Measurements from ENCODE around the gene KCNN4. TPM values are rescaled to one million over a fixed set of nuclear protein-coding genes. Genes with fewer than 3 reads are reported as not detected.
"Not testable (repeated sequence)": the region's sequence is repeated elsewhere in the genome, so short reads cannot be mapped to it uniquely, and the experiment has no call there.

KCNN4 gene
- total RNA-seq, 6 experiments from 2014 or later, result 0.53 to 3.1 (median 0.81) TPM

DNA sequence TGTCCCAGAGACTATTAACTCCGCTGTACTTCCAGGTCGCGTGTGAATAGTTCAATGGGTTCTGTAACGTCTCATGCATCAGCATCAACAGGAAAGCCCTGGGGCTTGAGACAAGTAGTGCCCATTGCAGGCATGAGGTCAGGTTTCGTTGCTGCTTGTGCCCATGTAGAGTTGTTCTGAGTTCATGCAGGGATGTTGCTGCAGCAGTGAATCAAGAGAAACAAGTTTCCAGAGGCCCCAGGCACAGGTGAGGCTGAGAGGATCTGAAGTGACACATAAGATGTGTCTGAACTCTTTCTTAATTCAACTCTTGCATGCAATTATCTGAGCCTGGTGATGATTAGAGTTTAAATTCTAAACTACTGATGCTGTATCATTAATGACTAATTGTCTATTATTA is 37.7 kb upstream of the KCNN4 start:
- peaks cover 12% of the 10 kb centered on the region for H3K27me3 Mint-ChIP-seq (ENCODE audit: insufficient read depth)
- H3K4me3 Mint-ChIP-seq, result no peak overlapping the region
- no peak overlapping the region for H3K27ac Mint-ChIP-seq

DNA sequence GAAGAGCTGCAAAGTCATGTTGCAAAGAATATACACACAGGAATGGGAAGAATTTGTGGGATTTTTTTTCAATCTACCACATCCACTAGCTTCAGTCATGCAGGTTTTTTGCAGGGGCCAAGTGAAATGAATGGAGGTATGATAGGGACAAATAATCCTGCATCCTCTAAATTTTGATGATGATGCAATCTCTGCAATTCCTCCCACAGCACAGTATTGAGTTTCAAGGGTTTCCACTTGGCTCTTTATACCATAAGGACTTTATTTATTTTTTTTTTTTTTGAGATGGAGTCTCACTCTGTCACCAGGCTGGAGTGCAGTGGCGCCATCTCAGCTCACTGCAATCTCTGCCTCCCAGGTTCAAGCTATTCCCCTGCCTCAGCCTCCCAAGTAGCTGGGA is 36.7 kb upstream of the KCNN4 start:
- not testable (repeated sequence) for H3K27ac Mint-ChIP-seq; H3K4me1 Mint-ChIP-seq (ENCODE audit: low read depth); H3K4me3 Mint-ChIP-seq; DNase-seq; H3K36me3 Mint-ChIP-seq (ENCODE audit: low read depth); H3K9me3 Mint-ChIP-seq
- peaks cover 12% of the 10 kb centered on the region for H3K27me3 Mint-ChIP-seq (ENCODE audit: insufficient read depth)

More for the DNA sequence above, 37.7 kb upstream of the KCNN4 start:
- Mint-ChIP-seq H3K4me1 (ENCODE audit: low read depth) (peaks cover 10% of the 10 kb centered on the region), H3K36me3 (ENCODE audit: low read depth) (peaks cover 8% of the 10 kb centered on the region), H3K9me3 (no peaks in the 10 kb centered on the region; the same call in 1 of the 2 replicates)
- no peak for DNase-seq
- TF ChIP-seq, protein P1, sequence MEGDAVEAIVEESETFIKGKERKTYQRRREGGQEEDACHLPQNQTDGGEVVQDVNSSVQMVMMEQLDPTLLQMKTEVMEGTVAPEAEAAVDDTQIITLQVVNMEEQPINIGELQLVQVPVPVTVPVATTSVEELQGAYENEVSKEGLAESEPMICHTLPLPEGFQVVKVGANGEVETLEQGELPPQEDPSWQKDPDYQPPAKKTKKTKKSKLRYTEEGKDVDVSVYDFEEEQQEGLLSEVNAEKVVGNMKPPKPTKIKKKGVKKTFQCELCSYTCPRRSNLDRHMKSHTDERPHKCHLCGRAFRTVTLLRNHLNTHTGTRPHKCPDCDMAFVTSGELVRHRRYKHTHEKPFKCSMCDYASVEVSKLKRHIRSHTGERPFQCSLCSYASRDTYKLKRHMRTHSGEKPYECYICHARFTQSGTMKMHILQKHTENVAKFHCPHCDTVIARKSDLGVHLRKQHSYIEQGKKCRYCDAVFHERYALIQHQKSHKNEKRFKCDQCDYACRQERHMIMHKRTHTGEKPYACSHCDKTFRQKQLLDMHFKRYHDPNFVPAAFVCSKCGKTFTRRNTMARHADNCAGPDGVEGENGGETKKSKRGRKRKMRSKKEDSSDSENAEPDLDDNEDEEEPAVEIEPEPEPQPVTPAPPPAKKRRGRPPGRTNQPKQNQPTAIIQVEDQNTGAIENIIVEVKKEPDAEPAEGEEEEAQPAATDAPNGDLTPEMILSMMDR (IDR thresholded peaks at IDR 0.05), result no peak

DNA sequence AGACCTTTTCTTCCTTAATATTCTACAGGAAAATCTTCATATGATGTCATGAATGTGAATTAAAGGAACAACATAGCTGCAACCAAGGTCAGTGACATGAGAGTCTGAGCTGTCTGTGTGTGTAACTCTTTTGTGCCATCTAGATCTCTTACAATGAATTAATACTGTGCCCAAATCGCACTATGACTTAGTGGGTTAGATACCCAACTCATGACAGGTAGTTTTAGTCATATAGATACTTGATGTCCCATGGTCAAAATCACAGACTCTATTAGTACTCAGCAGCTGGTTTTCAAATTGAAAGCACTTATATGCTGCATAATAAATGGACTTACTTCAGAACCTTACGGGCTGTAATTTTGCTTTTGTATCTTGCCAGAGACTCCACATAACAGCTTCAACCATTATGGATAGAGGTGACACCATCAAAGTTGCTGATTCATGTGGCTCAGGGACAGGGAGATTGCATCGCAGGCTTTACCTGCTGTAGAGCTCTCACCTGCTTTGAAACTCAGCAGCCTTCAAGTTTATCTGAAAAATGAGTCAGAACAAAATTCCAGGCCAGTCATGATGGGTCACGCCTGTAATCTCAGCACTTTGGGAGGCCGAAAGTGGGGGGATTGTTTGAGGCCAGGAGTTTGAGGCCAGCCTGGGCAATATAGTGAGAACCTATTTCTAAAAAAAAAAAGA is 34.0 kb upstream of the KCNN4 start:
- peaks cover 7% of the 10 kb centered on the region for H3K27me3 Mint-ChIP-seq (ENCODE audit: insufficient read depth)
- H3K4me1 Mint-ChIP-seq (ENCODE audit: low read depth), result no peaks in the 10 kb centered on the region; the same call in 1 of the 2 replicates
- no peaks in the 10 kb centered on the region; the same call in 1 of the 2 replicates for H3K9me3 Mint-ChIP-seq
- H3K4me3 Mint-ChIP-seq, result no peak overlapping the region
- no peak overlapping the region for H3K27ac Mint-ChIP-seq
- TF ChIP-seq, protein P1 (IDR thresholded peaks at IDR 0.05), result no peak
- no peak for DNase-seq
- H3K36me3 Mint-ChIP-seq (ENCODE audit: low read depth), result no peaks in the 10 kb centered on the region

DNA sequence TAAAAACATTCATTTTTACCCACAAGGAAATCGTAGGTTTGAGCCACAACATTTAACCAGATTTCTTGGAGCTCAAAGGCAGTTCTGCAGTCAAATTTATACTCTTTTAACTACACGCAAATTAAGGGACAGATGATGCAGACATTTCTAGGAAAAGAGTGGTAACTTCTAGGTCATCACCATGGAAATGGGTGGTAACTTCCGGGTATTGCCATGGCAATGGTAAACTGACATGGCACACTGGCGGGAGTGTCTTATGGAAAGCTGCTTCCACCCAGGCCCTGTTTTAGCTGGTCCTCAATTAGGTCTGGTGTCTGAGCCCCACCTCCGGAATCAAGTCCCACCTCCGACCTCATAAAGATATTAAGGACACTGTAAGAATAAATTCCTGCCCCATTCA is 31.9 kb upstream of the KCNN4 start:
- Mint-ChIP-seq H3K4me3 (no peak overlapping the region), H3K36me3 (ENCODE audit: low read depth) (no peaks in the 10 kb centered on the region), H3K27ac (no peak overlapping the region), H3K4me1 (ENCODE audit: low read depth) (no peaks in the 10 kb centered on the region), H3K9me3 (no peaks in the 10 kb centered on the region), H3K27me3 (ENCODE audit: insufficient read depth) (peaks cover 5% of the 10 kb centered on the region)
- no peak for DNase-seq
- TF ChIP-seq, protein P1 (IDR thresholded peaks at IDR 0.05), result no peak

DNA sequence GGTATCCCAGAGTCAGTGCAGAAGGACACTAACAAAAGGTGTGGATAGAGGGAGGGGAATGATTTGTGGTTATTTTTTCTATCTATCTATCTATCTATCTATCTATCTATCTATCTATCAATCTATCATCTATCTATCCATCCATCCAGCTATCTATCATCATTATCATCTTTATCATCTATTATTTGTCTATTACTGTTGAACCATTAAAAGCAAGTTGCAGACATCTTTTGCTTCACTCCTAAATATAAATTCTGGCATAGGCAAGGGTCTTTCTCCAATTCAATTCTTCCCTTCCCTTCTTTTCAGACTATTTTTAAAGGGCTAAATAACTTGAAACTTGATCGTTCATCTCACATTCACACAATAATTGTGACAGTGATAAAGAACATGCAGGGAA is 31.5 kb upstream of the KCNN4 start:
- no peak overlapping the region for H3K27ac Mint-ChIP-seq
- no peaks in the 10 kb centered on the region for H3K36me3 Mint-ChIP-seq (ENCODE audit: low read depth)
- TF ChIP-seq, protein P1 (IDR thresholded peaks at IDR 0.05), result no peak
- no peak for DNase-seq
- no peak overlapping the region for H3K4me3 Mint-ChIP-seq
- no peaks in the 10 kb centered on the region for H3K4me1 Mint-ChIP-seq (ENCODE audit: low read depth)
- peaks cover 3% of the 10 kb centered on the region for H3K27me3 Mint-ChIP-seq (ENCODE audit: insufficient read depth)
- no peaks in the 10 kb centered on the region for H3K9me3 Mint-ChIP-seq

DNA sequence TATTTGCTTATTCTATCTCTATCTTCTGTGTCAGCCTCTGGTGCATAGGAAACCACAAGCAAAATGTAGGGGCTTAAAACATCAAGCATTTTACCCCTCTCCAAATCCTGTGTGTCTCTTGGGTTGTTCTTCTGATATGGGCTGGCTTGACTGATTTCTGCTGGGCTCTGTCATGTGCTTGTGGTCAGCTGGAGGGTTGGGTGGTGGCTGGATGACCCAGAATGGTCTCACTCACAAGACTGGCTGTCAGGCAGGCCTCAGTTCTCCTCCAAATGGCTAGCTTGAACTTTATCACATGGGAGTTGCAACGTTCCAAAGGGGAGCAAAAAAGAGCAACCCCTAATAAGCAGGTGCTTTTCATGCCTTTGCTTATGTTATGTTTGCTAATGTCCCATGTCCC is 31.1 kb upstream of the KCNN4 start:
- H3K36me3 Mint-ChIP-seq (ENCODE audit: low read depth), result no peaks in the 10 kb centered on the region
- no peaks in the 10 kb centered on the region for H3K4me1 Mint-ChIP-seq (ENCODE audit: low read depth)
- peaks cover 3% of the 10 kb centered on the region for H3K27me3 Mint-ChIP-seq (ENCODE audit: insufficient read depth)
- no peak overlapping the region for H3K27ac Mint-ChIP-seq
- DNase-seq, result no peak
- no peak overlapping the region for H3K4me3 Mint-ChIP-seq
- no peaks in the 10 kb centered on the region for H3K9me3 Mint-ChIP-seq
- TF ChIP-seq, protein P1 (IDR thresholded peaks at IDR 0.05), result no peak

Measured in HFFc6 (cell line).